Breast epithelium (tissue), 3 donors: ENCODE measurements around the gene TBX15.

Experiments used
- CTCF ChIP-seq, 3 donors: fragments of 450-650 bp; IDR thresholded peaks; one replicate each; pipeline ENCODE4 v1.5.1; 2016 to 2017; ENCODE audit warnings: antibody characterized with exemption in 3 of 3, mild to moderate bottlenecking in 3 of 3, moderate library complexity in 3 of 3
- POLR2A ChIP-seq: fragments of 450-650 bp; IDR thresholded peaks from one replicate; pipeline ENCODE4 v1.6.1; 2016; ENCODE audit warnings: antibody characterized with exemption, mild to moderate bottlenecking, moderate library complexity
- POLR2AphosphoS5 ChIP-seq, 3 donors: sonication (generic); formaldehyde crosslinking; IDR thresholded peaks; one replicate each; pipeline ENCODE4 v1.6.1; 2017; ENCODE audit warnings: antibody characterized with exemption in 3 of 3

GRCh38 chr1:118907466-118907865 lies 80.7 kb downstream of the TBX15 start:
- TF ChIP-seq POLR2AphosphoS5 (IDR thresholded peaks at IDR 0.05) (no peak), POLR2A (no peak), CTCF (IDR thresholded peaks at IDR 0.05) (no peak)
